Endothelial cell of umbilical vein (primary cell): ENCODE results near the gene FSD2. TPM values are rescaled to one million over a fixed set of nuclear protein-coding genes. Genes with fewer than 3 reads are reported as not detected.

Experiments used
- BruUV-seq: library from RNA; stranded (reverse); fragments of 400-500 nt; replicated peaks from 2 replicates; lab custom pipeline; 2021; lab: Mats Ljungman, UMichigan
- CTCF ChIA-PET: fragments of 300-600, 350-600 bp; sonication (Branson Sonifier 250); formaldehyde crosslinking; loops from one replicate; lab custom pipeline; 2021; ENCODE audit warnings: antibody characterized with exemption, inconsistent platforms; lab: Charles Lee
- POLR2A ChIA-PET: fragments of 300-600, 350-600 bp; sonication (Branson Sonifier 250); formaldehyde crosslinking; loops from one replicate; lab custom pipeline; 2021; ENCODE audit warnings: antibody characterized with exemption, inconsistent platforms; lab: Charles Lee
- DNase-seq: peaks from one replicate; pipeline ENCODE4 v3.0.0-alpha.2; 2011; ENCODE audit warnings: low read depth, low spot score
- FAIRE-seq: peaks from 2 replicates; lab custom pipeline; 2011; peaks lifted over from hg19 to GRCh38; lab: Jason Lieb, UNC
- H2AFZ ChIP-seq: 2 replicates; pipeline ENCODE4 v1.6.0; 2012; ENCODE audit warnings: low read depth, low read length, control low read depth, inconsistent platforms
- H3K27ac ChIP-seq: 2 replicates; pipeline ENCODE4 v1.5.1; 2011; ENCODE audit warnings: low read depth, mild to moderate bottlenecking, control low read depth, low read length, moderate library complexity; ENCODE audit not compliant: insufficient read depth
- H3K27me3 ChIP-seq, 2 experiments: 2 replicates each; pipeline versions ENCODE4 v1.6.0 to v1.6.1; 2011; ENCODE audit warnings: low read length in 2 of 2, mixed read lengths in 1 of 2; ENCODE audit not compliant: control insufficient read depth in 2 of 2, insufficient read depth in 2 of 2
- H3K36me3 ChIP-seq, 2 experiments: 2 replicates in 1 of 2; 3 replicates in 1 of 2; pipeline ENCODE4 v1.5.1; 2011; ENCODE audit warnings: low read length in 2 of 2, mild to moderate bottlenecking in 1 of 2, moderate library complexity in 1 of 2; ENCODE audit not compliant: control insufficient read depth in 2 of 2, insufficient read depth in 2 of 2; ENCODE audit errors: extremely low read depth in 1 of 2
- H3K4me1 ChIP-seq: 3 replicates; pipeline ENCODE4 v1.5.1; 2011; ENCODE audit warnings: mild to moderate bottlenecking, low read length; ENCODE audit not compliant: control insufficient read depth, insufficient read depth; ENCODE audit errors: extremely low read depth
- H3K4me2 ChIP-seq: 2 replicates; pipeline ENCODE4 v1.6.1; 2011; ENCODE audit warnings: low read length, control low read depth, mixed read lengths; ENCODE audit not compliant: insufficient read depth
- H3K4me3 ChIP-seq, 3 experiments: fragments of 200-600 bp in 1 of 3; sonication (generic), shearing (Covaris generic) in 1 of 3; replicated peaks in 1 of 3; 2 replicates each; pipeline ENCODE4 v1.5.1; 2011 to 2016; ENCODE audit warnings: control low read depth in 3 of 3, low read length in 3 of 3, mild to moderate bottlenecking in 2 of 3, inconsistent platforms in 1 of 3, low read depth in 1 of 3, moderate library complexity in 1 of 3; ENCODE audit not compliant: insufficient read depth in 1 of 3
- H3K79me2 ChIP-seq: 2 replicates; pipeline ENCODE4 v1.6.0; 2012; ENCODE audit warnings: low read length, inconsistent platforms; ENCODE audit not compliant: control insufficient read depth, insufficient read depth
- H3K9ac ChIP-seq: replicated peaks from 2 replicates; pipeline ENCODE3; 2011; ENCODE audit warnings: low read length, control low read depth; ENCODE audit not compliant: insufficient read depth; ENCODE audit errors: extremely low read depth
- H3K9me1 ChIP-seq: replicated peaks from 3 replicates; pipeline ENCODE4 v1.6.0; 2011; ENCODE audit warnings: mild to moderate bottlenecking, low read length; ENCODE audit not compliant: control insufficient read depth, insufficient read depth; ENCODE audit errors: extremely low read depth
- H3K9me3 ChIP-seq: replicated peaks from 2 replicates; pipeline ENCODE4 v1.5.1; 2012; ENCODE audit warnings: low read length, inconsistent platforms; ENCODE audit not compliant: control insufficient read depth, insufficient read depth
- H4K20me1 ChIP-seq: replicated peaks from 2 replicates; pipeline ENCODE3; 2011; ENCODE audit warnings: mild to moderate bottlenecking, low read length; ENCODE audit not compliant: control insufficient read depth, insufficient read depth; ENCODE audit errors: extremely low read depth
- FOS ChIP-seq: IDR thresholded peaks from 2 replicates; pipeline ENCODE4 v1.6.1; 2011; ENCODE audit warnings: mild to moderate bottlenecking, low read length, moderate library complexity, borderline replicate concordance; ENCODE audit not compliant: insufficient read depth
- GATA2 ChIP-seq: IDR thresholded peaks from 2 replicates; pipeline ENCODE4 v1.7.0; 2011; ENCODE audit warnings: low read depth, mild to moderate bottlenecking, moderate library complexity, mixed read lengths, low read length; ENCODE audit not compliant: insufficient read length, insufficient read depth
- JUN ChIP-seq: IDR thresholded peaks from 2 replicates; pipeline ENCODE4 v1.6.1; 2011; ENCODE audit warnings: borderline replicate concordance, low read depth; ENCODE audit not compliant: insufficient read length, insufficient read depth
- POLR2A ChIP-seq: IDR thresholded peaks from 2 replicates; pipeline ENCODE4 v1.6.1; 2012; ENCODE audit warnings: low read depth, mild to moderate bottlenecking, control low read depth, low read length
- dilution Hi-C: fragments of 300-500 bp; cut with MboI; formaldehyde crosslinking; loops from one replicate; pipeline ENCODE4 v1.15.0; 2019; ENCODE audit warnings: low sequenced_read_pairs; ENCODE audit not compliant: extremely low pct_ligation_motif_present
- intact Hi-C: fragments of 100-400 bp; cut with micrococcal nuclease; formaldehyde crosslinking; loops from one replicate; pipeline ENCODE4 v1.10.0; 2022
- polyA plus RNA-seq, 4 experiments: library from polyadenylated mRNA; depleted of rRNA in 3 of 4; stranded (reverse) in 3 of 4; unstranded in 1 of 4; fragments of >200 nt; gene quantifications; 2 replicates each; pipeline versions ENCODE4 v1.2.1 to v1.2.3, GENCODE V29; 2011 to 2012; ENCODE audit warnings: missing spikeins in 1 of 4
- total RNA-seq: library from RNA; stranded (reverse); gene quantifications from 2 replicates; pipeline ENCODE4 v1.2.3, GENCODE V29; 2021
- TF ChIP-seq, protein P1 (sequence below): IDR thresholded peaks from 2 replicates; pipeline ENCODE4 v1.6.1; 2011; ENCODE audit not compliant: insufficient read depth, insufficient read length
- TF ChIP-seq, protein P2 (sequence below), 2 donors: IDR thresholded peaks; 1 replicate in 1 of 2; 2 replicates in 1 of 2; pipeline ENCODE4 v1.5.1; 2011; ENCODE audit warnings: low read length in 2 of 2, mild to moderate bottlenecking in 2 of 2, moderate library complexity in 2 of 2, control low read depth in 1 of 2, inconsistent platforms in 1 of 2, low read depth in 1 of 2; ENCODE audit not compliant: insufficient read depth in 1 of 2; ENCODE audit errors: extremely low read depth in 1 of 2

The FSD2 gene
- total and polyA plus RNA-seq, 2 donors (not counting 3 experiments of a cell fraction or from before 2014, with no cell fraction given) = not detected

DNA sequence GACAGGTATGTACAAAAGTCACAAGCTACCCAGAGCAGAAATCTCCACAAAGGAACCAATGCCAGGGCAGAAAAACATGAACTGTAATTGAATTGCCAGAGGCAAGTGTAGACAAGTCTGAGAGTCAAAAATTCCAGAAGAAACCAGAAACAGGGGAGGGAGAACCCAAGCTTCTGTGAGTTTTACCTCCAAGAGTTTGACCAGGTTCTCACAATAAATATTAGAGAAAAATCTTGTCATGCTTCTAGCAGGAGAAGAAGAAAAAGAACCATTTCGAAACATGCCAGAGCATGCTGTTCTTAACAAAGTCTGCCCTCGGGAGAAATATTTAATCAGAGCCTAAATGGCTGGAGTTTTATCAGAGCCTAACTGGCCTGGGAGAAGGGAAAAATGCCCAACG, 63.7 kb downstream of the FSD2 start:
- no peak overlapping the region for H3K4me2 ChIP-seq
- dilution Hi-C loops (no loop called here), intact Hi-C loops (no loop called here)
- BruUV-seq = no TSS peak
- FAIRE-seq = no peak
- H3K9ac ChIP-seq = no peak overlapping the region
- no peak overlapping the region for H3K27ac ChIP-seq
- H3K4me3 ChIP-seq = no peak overlapping the region
- ChIA-PET POLR2A (no interaction called here), CTCF (interaction anchor here (1.0 kb wide), 1 partner anchor 8 kb away, joined by 3 read pairs; no protein-coding TSS in a partner anchor)
- no peaks in the 10 kb centered on the region for H3K27me3 ChIP-seq
- TF ChIP-seq, protein P1, sequence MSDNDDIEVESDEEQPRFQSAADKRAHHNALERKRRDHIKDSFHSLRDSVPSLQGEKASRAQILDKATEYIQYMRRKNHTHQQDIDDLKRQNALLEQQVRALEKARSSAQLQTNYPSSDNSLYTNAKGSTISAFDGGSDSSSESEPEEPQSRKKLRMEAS = no peak
- TF ChIP-seq FOS (no peak), GATA2 (no peak), JUN (no peak), POLR2A (no peak)
- TF ChIP-seq, protein P2, sequence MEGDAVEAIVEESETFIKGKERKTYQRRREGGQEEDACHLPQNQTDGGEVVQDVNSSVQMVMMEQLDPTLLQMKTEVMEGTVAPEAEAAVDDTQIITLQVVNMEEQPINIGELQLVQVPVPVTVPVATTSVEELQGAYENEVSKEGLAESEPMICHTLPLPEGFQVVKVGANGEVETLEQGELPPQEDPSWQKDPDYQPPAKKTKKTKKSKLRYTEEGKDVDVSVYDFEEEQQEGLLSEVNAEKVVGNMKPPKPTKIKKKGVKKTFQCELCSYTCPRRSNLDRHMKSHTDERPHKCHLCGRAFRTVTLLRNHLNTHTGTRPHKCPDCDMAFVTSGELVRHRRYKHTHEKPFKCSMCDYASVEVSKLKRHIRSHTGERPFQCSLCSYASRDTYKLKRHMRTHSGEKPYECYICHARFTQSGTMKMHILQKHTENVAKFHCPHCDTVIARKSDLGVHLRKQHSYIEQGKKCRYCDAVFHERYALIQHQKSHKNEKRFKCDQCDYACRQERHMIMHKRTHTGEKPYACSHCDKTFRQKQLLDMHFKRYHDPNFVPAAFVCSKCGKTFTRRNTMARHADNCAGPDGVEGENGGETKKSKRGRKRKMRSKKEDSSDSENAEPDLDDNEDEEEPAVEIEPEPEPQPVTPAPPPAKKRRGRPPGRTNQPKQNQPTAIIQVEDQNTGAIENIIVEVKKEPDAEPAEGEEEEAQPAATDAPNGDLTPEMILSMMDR (IDR thresholded peaks at IDR 0.05; ENCODE audit: extremely low read depth in 1 of 2, insufficient read depth in 1 of 2, low read depth in 1 of 2, low read length in 2 of 2) = no peak
- H4K20me1 ChIP-seq = no peaks in the 10 kb centered on the region
- no peaks in the 10 kb centered on the region for H3K4me1 ChIP-seq
- no peaks in the 10 kb centered on the region for H3K36me3 ChIP-seq
- H2AFZ ChIP-seq = no peak overlapping the region
- no peaks in the 10 kb centered on the region for H3K79me2 ChIP-seq
- no peak for DNase-seq
- no peaks in the 10 kb centered on the region for H3K9me1 ChIP-seq
- no peaks in the 10 kb centered on the region for H3K9me3 ChIP-seq
